H1 (cell line): ENCODE measurements around the gene PPP4R3A. TPM values are rescaled to one million over a fixed set of nuclear protein-coding genes. Genes with fewer than 3 reads are reported as not detected.

Experiments used
- CTCF ChIA-PET: fragments of 300-600 bp; sonication (Branson Sonifier 250); formaldehyde crosslinking; loops from one replicate; lab custom pipeline; 2021; ENCODE audit not compliant: partially characterized antibody; lab: Charles Lee
- POLR2A ChIA-PET: fragments of 300-600 bp; sonication (Branson Sonifier 250); formaldehyde crosslinking; loops from one replicate; lab custom pipeline; 2021; ENCODE audit warnings: inconsistent platforms; ENCODE audit not compliant: partially characterized antibody; lab: Charles Lee
- DNase-seq, 2 experiments: peaks; one replicate each; pipeline versions ENCODE4 v3.0.0 to v3.0.0-alpha.2; 2010 to 2022; ENCODE audit warnings: low spot score in 2 of 2, low read depth in 1 of 2, mixed read lengths in 1 of 2
- FAIRE-seq: peaks from 2 replicates; lab custom pipeline; 2011; peaks lifted over from hg19 to GRCh38; lab: Jason Lieb, UNC
- H2AFZ ChIP-seq: 2 replicates; pipeline ENCODE4 v1.8.1; 2012; ENCODE audit warnings: low read length, inconsistent platforms
- H2AK5ac ChIP-seq: 2 replicates; pipeline ENCODE4 v1.6.1; 2013; ENCODE audit warnings: low read depth, low read length
- H2BK120ac ChIP-seq: replicated peaks from 2 replicates; pipeline ENCODE3; 2013; ENCODE audit warnings: low read depth, low read length, inconsistent platforms
- H2BK12ac ChIP-seq: 2 replicates; pipeline ENCODE4 v1.6.1; 2013; ENCODE audit warnings: low read depth, low read length
- H2BK15ac ChIP-seq: 2 replicates; pipeline ENCODE4 v1.6.1; 2013; ENCODE audit warnings: low read length
- H2BK20ac ChIP-seq: 2 replicates; pipeline ENCODE4 v1.6.1; 2013; ENCODE audit warnings: low read length
- H2BK5ac ChIP-seq: 2 replicates; pipeline ENCODE4 v1.6.1; 2013; ENCODE audit warnings: low read depth, low read length
- H3K14ac ChIP-seq: 2 replicates; pipeline ENCODE4 v1.6.1; 2013; ENCODE audit warnings: inconsistent platforms; ENCODE audit not compliant: insufficient read length
- H3K18ac ChIP-seq: 2 replicates; pipeline ENCODE4 v1.6.1; 2013; ENCODE audit warnings: low read length; ENCODE audit errors: extremely low read depth
- H3K23ac ChIP-seq: 2 replicates; pipeline ENCODE4 v1.6.1; 2013; ENCODE audit warnings: inconsistent platforms; ENCODE audit not compliant: insufficient read length
- H3K23me2 ChIP-seq: 2 replicates; pipeline ENCODE4 v1.6.1; 2013; ENCODE audit warnings: low read depth, low read length
- H3K27ac ChIP-seq: 2 replicates; pipeline ENCODE4 v1.6.1; 2011; ENCODE audit warnings: low read depth, low read length, inconsistent platforms
- H3K27me3 ChIP-seq, 4 experiments: replicated peaks in 1 of 4; 1 replicate in 1 of 4; 2 replicates in 3 of 4; pipeline versions ENCODE4 v1.6.1 to v1.8.1; 2011 to 2013; ENCODE audit warnings: low read length in 3 of 4, mild to moderate bottlenecking in 3 of 4, inconsistent platforms in 2 of 4, mixed read lengths in 2 of 4, moderate library complexity in 1 of 4; ENCODE audit not compliant: control insufficient read depth in 3 of 4, insufficient read depth in 3 of 4; ENCODE audit errors: extremely low read depth in 1 of 4
- H3K36me3 ChIP-seq, 4 experiments: 2 replicates each; pipeline versions ENCODE4 v1.6.1 to v1.8.1; 2011 to 2013; ENCODE audit warnings: mild to moderate bottlenecking in 4 of 4, low read length in 3 of 4, moderate library complexity in 2 of 4, control low read depth in 1 of 4, inconsistent platforms in 1 of 4; ENCODE audit not compliant: insufficient read depth in 4 of 4, control insufficient read depth in 2 of 4
- H3K4ac ChIP-seq: replicated peaks from 2 replicates; pipeline ENCODE3; 2013; ENCODE audit warnings: low read length, low read depth, mixed read lengths, inconsistent platforms; ENCODE audit not compliant: insufficient read length
- H3K4me1 ChIP-seq, 4 experiments: replicated peaks in 1 of 4; 1 replicate in 1 of 4; 2 replicates in 3 of 4; pipeline versions ENCODE4 v1.6.1 to v1.8.1; 2011 to 2013; ENCODE audit warnings: low read length in 3 of 4, inconsistent platforms in 2 of 4, mixed read lengths in 1 of 4; ENCODE audit not compliant: insufficient read depth in 4 of 4, control insufficient read depth in 3 of 4
- H3K4me2 ChIP-seq, 2 experiments: 2 replicates each; pipeline versions ENCODE4 v1.6.1 to v1.8.1; 2011 to 2013; ENCODE audit warnings: low read depth in 2 of 2, low read length in 2 of 2, control low read depth in 1 of 2, inconsistent platforms in 1 of 2, mild to moderate bottlenecking in 1 of 2; ENCODE audit not compliant: insufficient read depth in 1 of 2
- H3K4me3 ChIP-seq, 4 experiments: fragments of 200-600, 300-600 bp in 1 of 4; sonication (generic), shearing (Covaris generic), sonication (Bioruptor Twin) in 1 of 4; 2 replicates each; pipeline versions ENCODE4 v1.5.1 to v1.8.1; 2011 to 2016; ENCODE audit warnings: low read length in 4 of 4, low read depth in 3 of 4, control low read depth in 2 of 4, inconsistent platforms in 2 of 4, mild to moderate bottlenecking in 2 of 4, mixed read lengths in 1 of 4, moderate library complexity in 1 of 4; ENCODE audit not compliant: insufficient read depth in 2 of 4; ENCODE audit errors: extremely low read depth in 1 of 4
- H3K56ac ChIP-seq: replicated peaks from 2 replicates; pipeline ENCODE3; 2013; ENCODE audit warnings: low read depth, mild to moderate bottlenecking, mixed read lengths, low read length, inconsistent platforms; ENCODE audit not compliant: insufficient read length
- H3K79me1 ChIP-seq: 2 replicates; pipeline ENCODE4 v1.6.1; 2013; ENCODE audit warnings: low read depth, low read length, control low read depth
- H3K79me2 ChIP-seq, 2 experiments: 2 replicates each; pipeline versions ENCODE4 v1.6.1 to v1.8.1; 2012 to 2013; ENCODE audit warnings: low read length in 2 of 2, mild to moderate bottlenecking in 2 of 2, inconsistent platforms in 1 of 2; ENCODE audit not compliant: insufficient read depth in 2 of 2, control insufficient read depth in 1 of 2
- H3K9ac ChIP-seq, 4 experiments: replicated peaks in 1 of 4; 1 replicate in 1 of 4; 2 replicates in 3 of 4; pipeline versions ENCODE4 v1.6.1 to v1.8.1; 2011 to 2013; ENCODE audit warnings: low read depth in 3 of 4, low read length in 3 of 4, control low read depth in 2 of 4, mild to moderate bottlenecking in 2 of 4, moderate library complexity in 2 of 4, inconsistent platforms in 1 of 4; ENCODE audit errors: extremely low read depth in 1 of 4
- H3K9me3 ChIP-seq, 2 experiments: 2 replicates each; pipeline versions ENCODE4 v1.6.1 to v1.8.1; 2012 to 2013; ENCODE audit warnings: mild to moderate bottlenecking in 2 of 2, moderate library complexity in 2 of 2, control low read depth in 1 of 2, inconsistent platforms in 1 of 2, low read depth in 1 of 2, low read length in 1 of 2, mixed read lengths in 1 of 2; ENCODE audit not compliant: insufficient read depth in 2 of 2
- H4K20me1 ChIP-seq, 2 experiments: replicated peaks in 1 of 2; 2 replicates each; pipeline versions ENCODE3 to v1.8.1; 2011 to 2013; ENCODE audit warnings: inconsistent platforms in 2 of 2, low read length in 2 of 2, mild to moderate bottlenecking in 1 of 2; ENCODE audit not compliant: insufficient read depth in 2 of 2, control insufficient read depth in 1 of 2
- H4K5ac ChIP-seq: 2 replicates; pipeline ENCODE4 v1.6.1; 2013; ENCODE audit warnings: low read length, low read depth, mixed read lengths, inconsistent platforms; ENCODE audit not compliant: insufficient read length
- H4K8ac ChIP-seq: 2 replicates; pipeline ENCODE4 v1.8.0; 2013; ENCODE audit warnings: mild to moderate bottlenecking, moderate library complexity, low read length, inconsistent platforms; ENCODE audit not compliant: insufficient read depth; ENCODE audit errors: extremely low read depth
- H4K91ac ChIP-seq: replicated peaks from 2 replicates; pipeline ENCODE3; 2013; ENCODE audit warnings: low read length, mixed read lengths, inconsistent platforms; ENCODE audit not compliant: insufficient read length
- ATF3 ChIP-seq: IDR thresholded peaks from 2 replicates; pipeline ENCODE4 v1.6.1; 2011; ENCODE audit warnings: low read depth, mild to moderate bottlenecking, low read length; ENCODE audit not compliant: insufficient read depth
- PHF8 ChIP-seq: fragments of 200-600 bp; sonication (generic); conservative IDR thresholded peaks from 2 replicates; pipeline ENCODE4 v1.7.1; 2012; ENCODE audit warnings: low read depth, mild to moderate bottlenecking, inconsistent platforms, low read length, moderate library complexity
- RNF2 ChIP-seq: fragments of 200-900, 300-1000 bp; sonication (generic); IDR thresholded peaks from 2 replicates; pipeline ENCODE4 v1.7.1; 2016; ENCODE audit warnings: borderline replicate concordance, low read depth, mild to moderate bottlenecking, antibody characterized with exemption, low read length; ENCODE audit not compliant: poor library complexity, severe bottlenecking; ENCODE audit errors: missing control alignments
- SP2 ChIP-seq: IDR thresholded peaks from 2 replicates; pipeline ENCODE4 v1.6.1; 2012; ENCODE audit warnings: mild to moderate bottlenecking, low read length, inconsistent platforms
- TAF1 ChIP-seq: IDR thresholded peaks from 2 replicates; pipeline ENCODE4 v1.6.1; 2011; ENCODE audit warnings: mild to moderate bottlenecking, low read depth, low read length
- TBP ChIP-seq: IDR thresholded peaks from 2 replicates; pipeline ENCODE4 v1.6.1; 2011; ENCODE audit warnings: low read depth, low read length, improper control_type of control experiment
- TEAD4 ChIP-seq: IDR thresholded peaks from 2 replicates; pipeline ENCODE4 v1.6.1; 2012; ENCODE audit warnings: low read depth, low read length, inconsistent platforms, mixed read lengths
- WGBS, 2 experiments: shearing (Covaris generic) in 1 of 2; methylation state at CpG; one replicate each; pipeline versions ENCODE4 v1.1.6 to v1.1.7; 2013 to 2015; ENCODE audit warnings: low lambda C conversion rate in 2 of 2, mixed read lengths in 2 of 2, inconsistent platforms in 1 of 2, low coverage in 1 of 2, missing lambda C conversion rate in 1 of 2; ENCODE audit not compliant: insufficient replicate concordance in 2 of 2, insufficient coverage in 1 of 2, insufficient read length in 1 of 2; ENCODE audit errors: extremely low coverage in 1 of 2, missing lambda C conversion rate in 1 of 2; 5-methylcytosine and 5-hydroxymethylcytosine counted together
- polyA plus RNA-seq, 7 experiments: library from polyadenylated mRNA; depleted of rRNA in 3 of 7; stranded (reverse) in 5 of 7; unstranded in 2 of 7; fragments of >200 nt in 5 of 7; fragments of 200-250 nt in 2 of 7; gene quantifications; 1 replicate in 5 of 7; 2 replicates in 1 of 7; 4 replicates in 1 of 7; pipeline versions ENCODE4 v1.2.1 to v1.2.3, GENCODE V29; 2011 to 2013; ENCODE audit warnings: missing spikeins in 2 of 7, mixed read lengths in 2 of 7
- total RNA-seq: library from RNA; stranded (reverse); fragmentation: NEBNext Ultra II Directional; extraction: Animal tissue kit (Norgen Biotek cat#: 25700); gene quantifications from 2 replicates; pipeline ENCODE4 v1.2.1, GENCODE V29; 2021
- TF ChIP-seq, protein P1 (sequence below): IDR thresholded peaks from 2 replicates; pipeline ENCODE4 v1.6.1; 2011; ENCODE audit warnings: low read length, improper control_type of control experiment

PPP4R3A gene
- total and polyA plus RNA-seq, 2 of the 8 experiments (the other 6 are each of a cell fraction or from before 2014, with no cell fraction given) = 31.7 to 122 TPM

GRCh38 chr14:91429385-91429784, 80.7 kb downstream of the PPP4R3A start:
- no peak overlapping the region for H3K56ac ChIP-seq
- POLR2A ChIA-PET = interaction anchor here (1.1 kb wide), 1 partner anchor 10 kb away, joined by 7 read pairs; no protein-coding TSS in a partner anchor

More at GRCh38 chr14:91429385-91429784, 80.7 kb downstream of the PPP4R3A start:
- Histone ChIP-seq H4K5ac (no peak overlapping the region), H4K91ac (no peak overlapping the region), H3K4me3 (no peak overlapping the region), H2BK12ac (no peak overlapping the region), H3K14ac (no peak overlapping the region), H3K4ac (no peak overlapping the region), H3K23ac (no peak overlapping the region), H3K18ac (no peak overlapping the region), H2BK120ac (no peak overlapping the region), H3K9ac (no peak overlapping the region), H3K79me2 (no peaks in the 10 kb centered on the region), H2AK5ac (no peak overlapping the region), H3K79me1 (no peaks in the 10 kb centered on the region), H3K4me1 (no peaks in the 10 kb centered on the region), H3K27me3 (no peaks in the 10 kb centered on the region), H2AFZ (no peak overlapping the region), H2BK20ac (no peak overlapping the region), H2BK15ac (no peak overlapping the region), H3K23me2 (no peaks in the 10 kb centered on the region), H3K27ac (no peak overlapping the region), H3K9me3 (peaks cover 0 to 4% of the 10 kb centered on the region in 2 experiments; a peak in 1 of 4 replicates), H2BK5ac (no peak overlapping the region), H3K4me2 (no peak overlapping the region), H4K8ac (no peak overlapping the region), H3K36me3 (no peaks in the 10 kb centered on the region), H4K20me1 (no peaks in the 10 kb centered on the region)
- whole genome bisulfite sequencing, 2 experiments = 89% methylated on average over 3 of the region's 3 CpGs; no CpG with 5 or more reads in 1 of the 2 experiments
- CTCF ChIA-PET = interaction anchor here (2.7 kb wide), 1 partner anchor 52 kb away, joined by 13 read pairs; no protein-coding TSS in a partner anchor
- TF ChIP-seq, protein P1, sequence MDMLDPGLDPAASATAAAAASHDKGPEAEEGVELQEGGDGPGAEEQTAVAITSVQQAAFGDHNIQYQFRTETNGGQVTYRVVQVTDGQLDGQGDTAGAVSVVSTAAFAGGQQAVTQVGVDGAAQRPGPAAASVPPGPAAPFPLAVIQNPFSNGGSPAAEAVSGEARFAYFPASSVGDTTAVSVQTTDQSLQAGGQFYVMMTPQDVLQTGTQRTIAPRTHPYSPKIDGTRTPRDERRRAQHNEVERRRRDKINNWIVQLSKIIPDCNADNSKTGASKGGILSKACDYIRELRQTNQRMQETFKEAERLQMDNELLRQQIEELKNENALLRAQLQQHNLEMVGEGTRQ = no peak
- TF ChIP-seq PHF8 (no peak), ATF3 (no peak), TBP (no peak), TEAD4 (no peak), RNF2 (no peak), TAF1 (no peak), SP2 (no peak)
- FAIRE-seq = no peak
- DNase-seq = no peak
